Measurements from ENCODE around the gene LZTR1. TPM values are rescaled to one million over a fixed set of nuclear protein-coding genes. Genes with fewer than 3 reads are reported as not detected.

The LZTR1 gene
- total RNA-seq, 1 experiment from 2014 or later, result 41.0 TPM

DNA sequence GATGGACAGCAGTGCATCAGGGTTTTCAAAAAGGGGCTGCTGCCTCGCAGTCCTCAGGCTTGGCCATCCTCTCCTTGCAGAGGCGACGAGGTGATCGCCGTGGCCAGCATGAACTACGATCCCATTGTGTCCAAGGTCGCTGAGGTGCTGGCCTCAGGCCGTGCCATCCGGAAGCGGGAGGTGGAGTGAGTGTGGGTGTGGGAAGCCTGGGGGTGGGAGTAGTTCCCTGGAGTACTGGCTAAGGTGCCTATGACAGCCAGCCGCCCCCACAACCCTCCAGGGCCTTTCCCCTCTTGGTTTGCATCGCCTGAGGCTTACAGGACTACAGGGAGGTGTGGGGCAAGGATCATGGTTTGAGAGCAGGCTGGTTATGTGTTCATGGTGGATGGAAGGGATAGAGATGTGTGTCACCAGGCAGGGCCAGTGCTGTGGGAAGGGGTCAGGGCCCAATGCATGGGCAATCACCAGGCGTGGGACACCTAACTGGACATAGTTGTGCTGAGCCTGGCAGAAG, 2.1 kb upstream of the LZTR1 start:
- Histone ChIP-seq H3F3A (ENCODE audit: low read length, unreplicated experiment) (no peaks in the 10 kb centered on the region), H3K4me1 (ENCODE audit: insufficient read depth, low read length) (peaks cover 13% of the 10 kb centered on the region), H3K79me2 (ENCODE audit: low read length) (peaks cover 16% of the 10 kb centered on the region), H4K20me1 (ENCODE audit: low read length) (no peaks in the 10 kb centered on the region), H3K27me3 (ENCODE audit: low read length) (no peaks in the 10 kb centered on the region), H3K4me3 (ENCODE audit: low read length) (no peak overlapping the region), H3K9ac (ENCODE audit: low read length) (no peak overlapping the region), H3K9me2 (replicated peaks; ENCODE audit: low read length) (no peaks in the 10 kb centered on the region), H3K9me3 (ENCODE audit: low read length) (no peaks in the 10 kb centered on the region), H3K27ac (ENCODE audit: low read length) (no peak overlapping the region), H3K4me2 (ENCODE audit: low read length) (no peak overlapping the region), H3K36me3 (ENCODE audit: low read depth, low read length) (no peaks in the 10 kb centered on the region), H2AFZ (ENCODE audit: low read length) (no peak overlapping the region)
- no peak for TF ChIP-seq EZH2phosphoT487 (IDR thresholded peaks at IDR 0.05; ENCODE audit: borderline replicate concordance, low read length)
- DNase-seq, result no peak
- ATAC-seq, result no peak
- intact Hi-C loops (cut with micrococcal nuclease), result no loop called here
- POLR2A ChIA-PET (ENCODE audit: unreplicated experiment), result no interaction called here
- no TSS peak for BruUV-seq (replicated peaks)
- CTCF ChIA-PET, result no interaction called here

GRCh38 chr22:20980523-20980922, 1.6 kb upstream of the LZTR1 start:
- ChIA-PET CTCF (no interaction called here), POLR2A (ENCODE audit: unreplicated experiment) (no interaction called here)
- H4K20me1 ChIP-seq (ENCODE audit: low read length), result no peaks in the 10 kb centered on the region

GRCh38 chr22:20980938-20981722, 967 bp upstream of the LZTR1 start:
- no peaks in the 10 kb centered on the region for H3K27me3 ChIP-seq (ENCODE audit: low read length)
- peak overlapping the region; percentile 88 for H3K9ac ChIP-seq (ENCODE audit: low read length)
- no peaks in the 10 kb centered on the region for H3K9me2 ChIP-seq (replicated peaks; ENCODE audit: low read length)
- ATAC-seq, result no peak
- POLR2A ChIA-PET (ENCODE audit: unreplicated experiment), result no interaction called here
- TF ChIP-seq, protein P1, sequence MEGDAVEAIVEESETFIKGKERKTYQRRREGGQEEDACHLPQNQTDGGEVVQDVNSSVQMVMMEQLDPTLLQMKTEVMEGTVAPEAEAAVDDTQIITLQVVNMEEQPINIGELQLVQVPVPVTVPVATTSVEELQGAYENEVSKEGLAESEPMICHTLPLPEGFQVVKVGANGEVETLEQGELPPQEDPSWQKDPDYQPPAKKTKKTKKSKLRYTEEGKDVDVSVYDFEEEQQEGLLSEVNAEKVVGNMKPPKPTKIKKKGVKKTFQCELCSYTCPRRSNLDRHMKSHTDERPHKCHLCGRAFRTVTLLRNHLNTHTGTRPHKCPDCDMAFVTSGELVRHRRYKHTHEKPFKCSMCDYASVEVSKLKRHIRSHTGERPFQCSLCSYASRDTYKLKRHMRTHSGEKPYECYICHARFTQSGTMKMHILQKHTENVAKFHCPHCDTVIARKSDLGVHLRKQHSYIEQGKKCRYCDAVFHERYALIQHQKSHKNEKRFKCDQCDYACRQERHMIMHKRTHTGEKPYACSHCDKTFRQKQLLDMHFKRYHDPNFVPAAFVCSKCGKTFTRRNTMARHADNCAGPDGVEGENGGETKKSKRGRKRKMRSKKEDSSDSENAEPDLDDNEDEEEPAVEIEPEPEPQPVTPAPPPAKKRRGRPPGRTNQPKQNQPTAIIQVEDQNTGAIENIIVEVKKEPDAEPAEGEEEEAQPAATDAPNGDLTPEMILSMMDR (conservative IDR thresholded peaks at IDR 0.05; ENCODE audit: low read depth, low read length), result no peak
- CTCF ChIA-PET, result no interaction called here
- H3K4me3 ChIP-seq (ENCODE audit: low read length), result peak overlapping the region; percentile 80
- no peaks in the 10 kb centered on the region; the same call in 1 of the 2 replicates for H3K36me3 ChIP-seq (ENCODE audit: low read depth, low read length)
- peaks cover 13% of the 10 kb centered on the region for H3K4me1 ChIP-seq (ENCODE audit: insufficient read depth, low read length)
- peak overlapping the region; percentile 99 for H3K4me2 ChIP-seq (ENCODE audit: low read length)
- no peaks in the 10 kb centered on the region for H3F3A ChIP-seq (ENCODE audit: low read length, unreplicated experiment)
- H3K27ac ChIP-seq (ENCODE audit: low read length), result peak overlapping the region; percentile 47; the same call in 1 of the 2 replicates
- BruUV-seq (replicated peaks), result TSS peak; percentile 79
- no peaks in the 10 kb centered on the region for H4K20me1 ChIP-seq (ENCODE audit: low read length)
- no peak for DNase-seq
- H2AFZ ChIP-seq (ENCODE audit: low read length), result peak overlapping the region; percentile 89
- intact Hi-C loops (cut with micrococcal nuclease), result no loop called here
- no peaks in the 10 kb centered on the region for H3K9me3 ChIP-seq (ENCODE audit: low read length)
- H3K79me2 ChIP-seq (ENCODE audit: low read length), result peaks cover 16% of the 10 kb centered on the region

More at GRCh38 chr22:20980523-20980922, 1.6 kb upstream of the LZTR1 start:
- no peak for ATAC-seq
- Histone ChIP-seq H3K27me3 (ENCODE audit: low read length) (no peaks in the 10 kb centered on the region), H3K4me3 (ENCODE audit: low read length) (no peak overlapping the region), H3K36me3 (ENCODE audit: low read depth, low read length) (no peaks in the 10 kb centered on the region), H3F3A (ENCODE audit: low read length, unreplicated experiment) (no peaks in the 10 kb centered on the region), H2AFZ (ENCODE audit: low read length) (no peak overlapping the region), H3K9ac (ENCODE audit: low read length) (no peak overlapping the region), H3K79me2 (ENCODE audit: low read length) (peaks cover 16% of the 10 kb centered on the region), H3K9me2 (replicated peaks; ENCODE audit: low read length) (no peaks in the 10 kb centered on the region), H3K4me2 (ENCODE audit: low read length) (no peak overlapping the region), H3K27ac (ENCODE audit: low read length) (no peak overlapping the region), H3K9me3 (ENCODE audit: low read length) (no peaks in the 10 kb centered on the region), H3K4me1 (ENCODE audit: insufficient read depth, low read length) (peaks cover 13% of the 10 kb centered on the region)
- TF ChIP-seq, protein P1 (conservative IDR thresholded peaks at IDR 0.05; ENCODE audit: low read depth, low read length), result no peak
- TF ChIP-seq EZH2phosphoT487 (IDR thresholded peaks at IDR 0.05; ENCODE audit: borderline replicate concordance, low read length), result no peak
- TF ChIP-seq EZH2 (IDR thresholded peaks at IDR 0.05; ENCODE audit: low read length, unreplicated experiment), result no peak
- no TSS peak for BruUV-seq (replicated peaks)
- DNase-seq, result no peak
- intact Hi-C loops (cut with micrococcal nuclease), result no loop called here

Data from PC-3 (cell line).